Activated CD4-positive, alpha-beta T cell treated with anti-CD3 and anti-CD28 coated beads for 36 hours (primary cell): ENCODE measurements around the gene L2HGDH. TPM values are rescaled to one million over a fixed set of nuclear protein-coding genes. Genes with fewer than 3 reads are reported as not detected.
A peak's percentile ranks its signal among the peaks of the same experiment; 100 is the strongest.

Experiments used
- ATAC-seq: fragments of 200-7000 bp; cut with Tn5 transposase; one replicate; pipeline ENCODE4 v1.10.0; 2021; ENCODE audit warnings: mild to moderate bottlenecking, moderate library complexity
- CTCF ChIA-PET: fragments of 350-600 bp; sonication (Branson Sonifier 250); formaldehyde crosslinking; loops from one replicate; lab custom pipeline; 2021; ENCODE audit warnings: antibody characterized with exemption; lab: Charles Lee
- POLR2A ChIA-PET: fragments of 350-600 bp; sonication (Branson Sonifier 250); formaldehyde crosslinking; loops from one replicate; lab custom pipeline; 2021; ENCODE audit warnings: antibody characterized with exemption, inconsistent platforms; lab: Charles Lee
- DNase-seq: peaks from one replicate; pipeline ENCODE4 v3.0.0-alpha.2; 2020
- H3K27ac Mint-ChIP-seq: one replicate; pipeline ENCODE4 v1.8.0; 2021; ENCODE audit warnings: mixed read lengths
- H3K27me3 Mint-ChIP-seq: one replicate; pipeline ENCODE4 v1.8.0; 2021; ENCODE audit warnings: mixed read lengths
- H3K36me3 Mint-ChIP-seq: one replicate; pipeline ENCODE4 v1.8.0; 2021; ENCODE audit warnings: low read depth, mixed read lengths
- H3K4me1 Mint-ChIP-seq: one replicate; pipeline ENCODE4 v1.8.0; 2021; ENCODE audit warnings: mixed read lengths
- H3K4me3 Mint-ChIP-seq: one replicate; pipeline ENCODE4 v1.8.0; 2021; ENCODE audit warnings: mild to moderate bottlenecking, moderate library complexity, mixed read lengths
- H3K9me3 Mint-ChIP-seq: one replicate; pipeline ENCODE4 v1.8.0; 2021; ENCODE audit warnings: low read depth, mixed read lengths
- intact Hi-C, 2 experiments: fragments of 100-400 bp; cut with DNase I in 1 of 2; cut with micrococcal nuclease in 1 of 2; formaldehyde crosslinking; loops; one replicate each; pipeline versions ENCODE4 v1.14.2 to v1.15.1; 2022 to 2024; cut with DNase I, micrococcal nuclease
- total RNA-seq, 2 experiments: library from RNA; stranded (reverse); gene quantifications; one replicate each; pipeline ENCODE4 v1.2.3, GENCODE V29; 2021

L2HGDH gene
- total RNA-seq, 2 experiments from 2014 or later = 12.8 to 19.0 TPM

DNA sequence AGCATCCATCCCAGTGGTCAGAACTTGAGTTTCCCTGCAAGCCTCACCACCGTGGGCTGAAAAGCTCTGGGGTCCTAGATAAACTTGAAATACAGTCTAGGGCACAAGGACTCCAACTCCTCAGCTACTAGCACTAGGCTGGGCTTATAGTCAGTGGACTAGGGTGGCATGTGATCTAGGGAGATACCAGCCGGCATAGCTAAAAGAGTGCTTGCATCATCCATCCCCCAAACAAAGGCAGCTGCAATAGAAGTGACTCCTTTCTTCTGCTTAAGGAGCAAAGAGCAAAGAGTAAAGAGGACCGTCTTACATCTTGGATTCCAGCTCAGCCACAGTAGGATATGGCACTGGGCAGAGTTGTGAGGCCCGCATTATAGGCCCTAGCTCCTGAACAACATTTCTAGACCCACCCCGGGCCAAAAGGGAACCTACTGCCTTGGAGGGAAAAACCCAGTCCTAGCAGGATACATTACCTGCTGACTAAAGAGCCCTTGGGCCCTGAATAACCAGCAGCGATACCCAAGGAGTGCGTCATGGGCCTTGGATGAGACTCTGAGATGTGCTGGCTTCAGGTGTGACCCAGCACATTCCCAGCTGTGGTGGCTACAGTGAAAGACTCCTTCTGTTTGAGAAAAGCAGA is 62.8 kb downstream of the L2HGDH start:
- Mint-ChIP-seq H3K27ac (no peak overlapping the region), H3K4me1 (no peaks in the 10 kb centered on the region), H3K27me3 (no peaks in the 10 kb centered on the region), H3K36me3 (peaks cover 17% of the 10 kb centered on the region), H3K4me3 (no peak overlapping the region), H3K9me3 (no peaks in the 10 kb centered on the region)
- CTCF ChIA-PET = interaction anchor here (0.5 kb wide), 1 partner anchor 10 kb away, joined by 3 read pairs; no protein-coding TSS in a partner anchor
- POLR2A ChIA-PET = no interaction called here
- ATAC-seq (no peak), DNase-seq (no peak)
- intact Hi-C loops = no loop called here

DNA sequence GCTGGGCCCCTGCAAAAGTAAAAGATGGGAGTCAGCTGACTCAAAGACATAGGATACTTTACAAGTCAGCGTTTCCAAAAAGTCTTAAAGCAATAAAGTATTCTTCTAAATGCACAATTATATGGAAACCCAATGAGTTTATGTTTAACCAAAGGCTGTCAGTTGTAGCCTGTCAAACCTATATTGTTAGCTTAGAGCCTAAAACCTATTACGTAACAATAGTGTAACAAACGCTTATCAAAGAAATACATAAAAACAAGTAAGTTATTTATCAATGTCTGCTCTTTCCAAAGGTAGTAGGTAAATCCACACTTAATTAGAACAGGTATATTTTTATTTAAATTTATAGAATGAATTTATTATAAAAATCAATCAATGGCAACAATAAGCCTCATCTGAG is 64.8 kb downstream of the L2HGDH start:
- ATAC-seq = no peak
- intact Hi-C loops = no loop called here
- Mint-ChIP-seq H3K4me3 (no peak overlapping the region), H3K27ac (no peak overlapping the region), H3K9me3 (no peaks in the 10 kb centered on the region), H3K27me3 (no peaks in the 10 kb centered on the region), H3K36me3 (peaks cover 8% of the 10 kb centered on the region), H3K4me1 (no peaks in the 10 kb centered on the region)
- ChIA-PET POLR2A (interaction anchor here (0.6 kb wide), 1 partner anchor 39 kb away, joined by 3 read pairs; no protein-coding TSS in a partner anchor), CTCF (interaction anchor here (0.6 to 1.3 kb wide), 2 partner anchors 13 to 43 kb away, joined by 3 read pairs; no protein-coding TSS in a partner anchor)
- no peak for DNase-seq

DNA sequence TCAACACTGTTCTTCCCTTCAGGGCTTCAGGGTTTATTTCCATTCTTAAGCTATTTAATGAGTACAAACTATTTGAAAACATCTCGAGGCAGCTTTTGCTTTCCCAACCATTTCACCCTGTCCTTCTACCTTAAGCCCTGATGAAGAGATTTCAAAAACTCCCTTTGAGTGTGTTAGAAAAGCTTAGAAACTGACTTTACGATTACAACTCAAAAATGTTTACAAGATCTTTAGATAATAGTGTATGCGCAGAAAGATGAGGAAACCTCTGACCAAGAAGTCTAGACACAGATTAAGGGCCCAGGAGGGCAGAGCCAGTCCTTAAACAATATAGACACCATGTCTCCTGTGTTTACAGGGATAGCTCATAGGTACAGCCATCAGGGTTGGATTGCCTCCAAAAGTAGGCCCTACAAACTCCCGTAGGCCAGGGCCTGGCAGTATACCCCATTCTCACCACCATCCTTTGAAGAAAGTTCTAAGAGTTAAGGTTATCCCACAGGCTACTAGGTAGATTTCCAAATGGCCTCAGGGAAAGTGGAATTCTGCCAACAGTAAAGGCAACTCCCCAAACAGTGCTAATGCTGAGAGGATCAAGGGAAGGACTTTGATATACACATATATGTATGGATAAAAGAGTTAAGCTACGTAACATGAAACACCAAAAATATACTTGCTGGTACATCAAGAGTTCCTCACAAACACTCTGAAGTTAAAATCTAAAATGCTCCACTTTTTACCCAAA is 69.3 kb downstream of the L2HGDH start:
- intact Hi-C loops = no loop called here
- no peaks in the 10 kb centered on the region for H3K4me1 Mint-ChIP-seq
- H3K36me3 Mint-ChIP-seq = peaks cover 7% of the 10 kb centered on the region
- CTCF ChIA-PET = no interaction called here
- no peak overlapping the region for H3K27ac Mint-ChIP-seq
- H3K9me3 Mint-ChIP-seq = no peaks in the 10 kb centered on the region
- no peaks in the 10 kb centered on the region for H3K27me3 Mint-ChIP-seq
- no peak overlapping the region for H3K4me3 Mint-ChIP-seq
- DNase-seq = no peak
- no peak for ATAC-seq
- POLR2A ChIA-PET = interaction anchor here (0.5 kb wide), 1 partner anchor 15 kb away, joined by 4 read pairs; no protein-coding TSS in a partner anchor

DNA sequence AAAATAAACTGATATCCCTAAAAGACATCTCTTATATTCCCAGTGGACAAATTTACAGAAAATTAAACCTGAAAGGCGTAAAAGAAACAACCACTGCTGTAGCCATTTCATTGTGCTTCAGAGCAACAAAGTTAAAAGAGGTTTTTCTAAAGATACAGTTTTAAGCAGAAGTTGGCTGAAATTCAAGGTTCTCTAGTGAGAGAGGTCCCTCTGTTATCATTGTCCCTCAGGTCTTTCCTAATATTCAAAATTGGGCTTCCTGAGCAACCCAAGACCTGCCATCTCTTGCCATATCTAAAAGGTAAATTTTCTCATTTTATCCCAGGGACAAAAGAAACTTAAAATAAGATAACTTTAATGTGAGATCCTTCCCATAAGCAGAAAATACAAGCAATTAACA is 69.9 kb downstream of the L2HGDH start:
- CTCF ChIA-PET = no interaction called here
- H3K27me3 Mint-ChIP-seq = no peaks in the 10 kb centered on the region
- DNase-seq (no peak), ATAC-seq (no peak)
- peaks cover 6% of the 10 kb centered on the region for H3K36me3 Mint-ChIP-seq
- H3K4me3 Mint-ChIP-seq = no peak overlapping the region
- H3K27ac Mint-ChIP-seq = no peak overlapping the region
- intact Hi-C loops = no loop called here
- no peaks in the 10 kb centered on the region for H3K4me1 Mint-ChIP-seq
- H3K9me3 Mint-ChIP-seq = no peaks in the 10 kb centered on the region
- POLR2A ChIA-PET = interaction anchor here (0.5 kb wide), 1 partner anchor 15 kb away, joined by 4 read pairs; no protein-coding TSS in a partner anchor

DNA sequence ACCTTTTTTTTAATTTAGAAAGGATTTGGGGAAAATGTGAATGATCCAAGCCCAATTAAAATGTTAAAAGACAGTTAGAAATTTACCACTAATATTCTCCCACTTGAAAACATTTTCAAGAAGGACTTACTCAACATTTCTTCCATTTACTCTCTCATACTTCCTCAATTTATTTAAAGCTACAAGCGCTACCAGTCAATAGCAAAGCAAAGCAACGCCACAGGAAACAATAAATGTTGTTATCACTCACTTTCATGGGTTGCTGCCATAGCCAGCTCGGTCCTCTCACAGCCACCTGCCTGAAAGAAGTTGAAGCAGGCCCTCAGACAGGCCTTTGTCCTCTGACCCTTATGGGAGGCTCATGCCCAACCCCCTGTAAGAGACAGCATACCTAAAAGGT is 74.6 kb downstream of the L2HGDH start:
- H3K27me3 Mint-ChIP-seq = no peaks in the 10 kb centered on the region
- ChIA-PET POLR2A (no interaction called here), CTCF (interaction anchor here (0.6 kb wide), 1 partner anchor 376 kb away, joined by 3 read pairs; no protein-coding TSS in a partner anchor)
- ATAC-seq (no peak), DNase-seq (no peak)
- peaks cover 15% of the 10 kb centered on the region for H3K4me1 Mint-ChIP-seq
- peaks cover 10% of the 10 kb centered on the region for H3K9me3 Mint-ChIP-seq
- intact Hi-C loops = no loop called here
- H3K27ac Mint-ChIP-seq = no peak overlapping the region
- H3K4me3 Mint-ChIP-seq = no peak overlapping the region
- H3K36me3 Mint-ChIP-seq = peaks cover 8% of the 10 kb centered on the region

DNA sequence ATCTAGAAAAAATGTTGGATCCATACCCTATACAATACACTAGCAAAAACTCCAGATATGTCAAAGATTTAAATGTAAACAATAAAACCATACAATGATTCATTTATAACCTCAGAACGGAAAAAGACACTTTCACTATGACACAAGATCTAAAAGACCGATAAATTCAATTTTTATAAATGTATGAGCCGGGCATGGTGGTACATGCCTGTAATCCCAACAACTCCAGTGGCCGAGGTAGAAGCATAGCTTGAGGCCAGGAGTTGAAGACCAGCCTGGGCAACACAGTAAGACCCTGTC is 78.1 kb downstream of the L2HGDH start:
- peaks cover 10% of the 10 kb centered on the region for H3K9me3 Mint-ChIP-seq
- POLR2A ChIA-PET = interaction anchor here (0.7 kb wide), 1 partner anchor 11 kb away, joined by 5 read pairs; no protein-coding TSS in a partner anchor
- H3K4me3 Mint-ChIP-seq = peak overlapping the region; percentile 52
- peaks cover 31% of the 10 kb centered on the region for H3K4me1 Mint-ChIP-seq
- intact Hi-C loops = loop anchor here (5.0 kb wide), 5 partner anchors 128 to 602 kb away; partner anchors contain the start of gene POLE2 (in 1 of the 2)
- no peaks in the 10 kb centered on the region for H3K27me3 Mint-ChIP-seq
- DNase-seq (no peak), ATAC-seq (peak; percentile 10)
- H3K27ac Mint-ChIP-seq = peak overlapping the region; percentile 25
- peaks cover 13% of the 10 kb centered on the region for H3K36me3 Mint-ChIP-seq
- CTCF ChIA-PET = interaction anchor here (1.2 to 1.3 kb wide), 2 partner anchors 368 to 381 kb away, joined by 3 read pairs; partner anchors contain the start of gene NEMF

DNA sequence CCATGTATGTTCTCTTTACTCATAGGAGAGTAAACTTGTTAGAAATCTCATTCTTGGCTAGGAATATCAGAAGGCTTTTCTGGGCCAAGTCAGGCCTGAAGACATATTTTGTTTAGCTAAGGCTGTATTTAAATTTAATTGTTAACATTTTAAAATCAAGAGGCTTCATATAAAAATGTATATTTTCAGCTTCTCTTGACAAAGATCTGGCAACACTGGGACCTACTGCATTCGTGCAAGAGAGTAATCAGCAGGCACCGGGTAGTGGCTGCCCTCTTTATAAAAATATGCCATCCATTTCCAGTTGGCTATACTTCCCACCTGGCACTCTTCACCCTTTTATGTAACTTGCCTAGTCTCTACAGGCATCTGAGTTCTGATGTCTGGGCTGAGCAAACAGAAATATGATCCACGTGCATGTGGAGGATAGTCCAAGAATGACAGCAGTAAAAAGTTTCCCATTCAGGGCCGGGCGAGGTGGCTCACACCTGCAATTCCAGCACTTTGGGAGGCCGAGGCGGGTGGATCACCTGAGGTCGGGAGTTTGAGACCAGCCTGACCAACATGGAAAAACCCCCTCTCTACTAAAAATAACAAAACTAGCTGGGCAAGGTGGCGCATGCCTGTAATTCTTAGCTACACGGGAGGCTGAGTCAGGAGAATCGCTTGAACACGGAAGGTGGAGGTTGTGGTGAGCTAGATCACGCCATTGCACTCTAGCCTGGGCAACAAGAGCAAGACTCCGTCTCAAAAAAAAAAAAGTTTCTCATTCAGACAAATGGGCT is 78.7 kb downstream of the L2HGDH start:
- Mint-ChIP-seq H3K4me1 (peaks cover 35% of the 10 kb centered on the region), H3K4me3 (peak overlapping the region; percentile 52), H3K27me3 (no peaks in the 10 kb centered on the region), H3K27ac (peak overlapping the region; percentile 25), H3K36me3 (peaks cover 17% of the 10 kb centered on the region), H3K9me3 (peaks cover 10% of the 10 kb centered on the region)
- ChIA-PET CTCF (interaction anchor here (1.2 to 1.4 kb wide), 3 partner anchors 117 to 381 kb away, joined by 3 to 4 read pairs (median 3); partner anchors contain the start of genes NEMF and VCPKMT), POLR2A (interaction anchor here (0.7 kb wide), 1 partner anchor 10 kb away, joined by 5 read pairs; no protein-coding TSS in a partner anchor)
- ATAC-seq (no peak), DNase-seq (peak; percentile 54)
- intact Hi-C loops = loop anchor here (5.0 kb wide), 5 partner anchors 129 to 601 kb away; partner anchors contain the start of gene POLE2 (in 1 of the 2)

DNA sequence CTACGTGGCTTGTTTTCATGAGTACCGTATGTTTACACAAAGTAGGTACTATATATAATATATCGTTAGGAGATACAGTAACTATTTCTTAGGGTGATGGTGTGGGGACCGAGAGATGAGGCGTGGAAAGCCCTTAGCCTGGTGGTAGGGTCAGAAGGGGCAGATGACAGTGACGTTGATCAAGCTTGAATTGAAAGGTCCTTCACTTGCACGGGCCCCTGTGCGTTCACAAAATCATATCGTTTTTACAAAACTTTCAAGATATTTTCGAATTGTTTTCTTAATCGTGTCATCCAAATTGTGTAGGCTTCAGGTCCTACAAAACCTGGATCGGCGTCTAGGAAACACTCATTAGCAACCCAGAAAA is 79.8 kb downstream of the L2HGDH start:
- peaks cover 36% of the 10 kb centered on the region for H3K4me1 Mint-ChIP-seq
- peak overlapping the region; percentile 71 for H3K27ac Mint-ChIP-seq
- no peak for ATAC-seq
- H3K9me3 Mint-ChIP-seq = peaks cover 10% of the 10 kb centered on the region
- no peaks in the 10 kb centered on the region for H3K27me3 Mint-ChIP-seq
- H3K4me3 Mint-ChIP-seq = peak overlapping the region; percentile 61
- no peak for DNase-seq
- ChIA-PET CTCF (interaction anchor here (1.4 kb wide), 1 partner anchor 115 kb away, joined by 4 read pairs; the partner anchor contains the start of gene VCPKMT), POLR2A (interaction anchor here (0.6 to 1.1 kb wide), 2 partner anchors 116 to 528 kb away, joined by 3 to 4 read pairs; partner anchors contain the start of gene VCPKMT)
- intact Hi-C loops = loop anchor here (5.0 kb wide), 5 partner anchors 130 to 600 kb away; partner anchors contain the start of gene POLE2 (in 1 of the 2)
- H3K36me3 Mint-ChIP-seq = peaks cover 18% of the 10 kb centered on the region

DNA sequence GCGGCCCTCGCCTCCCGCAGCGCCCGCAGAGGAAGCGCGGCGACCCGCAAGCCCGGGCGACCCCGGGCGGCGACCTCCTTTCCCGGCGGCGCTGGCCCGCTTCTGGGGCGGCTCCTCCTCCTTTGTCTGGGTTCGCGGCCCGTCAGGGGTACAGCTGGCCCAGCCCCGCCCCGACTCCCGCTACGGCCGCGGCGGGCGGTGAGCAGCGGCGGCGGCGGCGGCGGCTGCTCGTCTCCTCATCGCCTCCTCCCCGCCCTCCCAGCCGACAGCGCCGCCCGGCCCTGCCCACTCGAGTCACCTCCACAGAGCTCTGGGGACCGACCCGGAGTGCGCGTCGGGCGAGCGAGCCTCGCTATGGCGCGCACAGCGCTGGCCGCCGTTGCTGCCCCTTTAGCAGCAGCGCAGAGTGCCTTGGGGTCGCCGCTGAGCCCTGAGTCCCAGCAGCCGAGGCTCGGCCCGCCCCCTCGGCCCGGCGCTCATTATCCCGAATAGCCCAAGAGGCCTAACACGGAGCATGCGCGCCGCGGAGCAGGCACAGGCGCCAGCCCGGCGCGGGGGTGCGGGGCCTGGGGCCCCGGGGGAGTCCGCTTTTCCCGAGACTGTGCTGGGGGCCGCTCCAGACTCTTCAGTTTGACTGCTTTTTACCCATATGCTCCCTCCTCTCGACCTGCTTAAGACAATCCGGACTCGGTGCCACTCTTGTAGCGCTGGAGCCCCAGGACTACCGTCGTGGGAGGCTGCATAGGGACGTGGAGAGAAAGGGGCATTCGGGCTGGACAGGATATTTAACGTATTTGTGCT is 80.4 kb downstream of the L2HGDH start, which contains the start of gene SOS2:
SOS2 (minus strand) TSS at position 104 of the 801 bp plus-strand sequence. CDS start 295 bp downstream, outside the sequence.
- intact Hi-C loops = loop anchor here (1.0 to 5.0 kb wide), 20 partner anchors 81 to 645 kb away; partner anchors contain the start of genes DMAC2L (in 2 of the 2), L2HGDH (in 2 of the 2), KLHDC2 (in 1 of the 2) and NEMF (in 1 of the 2)
- peak within 1 kb of the TSS; percentile 85 for H3K27ac Mint-ChIP-seq
- ATAC-seq (peak; percentile 78), DNase-seq (peak; percentile 90)
- H3K4me1 Mint-ChIP-seq = peaks cover 39% of the 10 kb centered on the region
- peaks cover 10% of the 10 kb centered on the region for H3K9me3 Mint-ChIP-seq
- ChIA-PET POLR2A (interaction anchor here (0.6 to 1.1 kb wide), 2 partner anchors 115 to 528 kb away, joined by 3 to 4 read pairs; partner anchors contain the start of gene VCPKMT), CTCF (interaction anchor here (1.4 kb wide), 1 partner anchor 115 kb away, joined by 4 read pairs; the partner anchor contains the start of gene VCPKMT)
- H3K27me3 Mint-ChIP-seq = no peaks in the 10 kb centered on the region
- peaks cover 18% of the 10 kb centered on the region for H3K36me3 Mint-ChIP-seq
- peak within 1 kb of the TSS; percentile 78 for H3K4me3 Mint-ChIP-seq
